HG03025 (cell line): ENCODE data around the gene SHH.
"Not testable (repeated sequence)": the region's sequence is repeated elsewhere in the genome, so short reads cannot be mapped to it uniquely, and the experiment has no call there.

ENCODE experiments used
- ATAC-seq: cut with Tn5 transposase; IDR thresholded peaks from one replicate; pipeline ENCODE4 v1.9.1; 2021; ENCODE audit warnings: mild to moderate bottlenecking, moderate library complexity; ENCODE audit not compliant: unreplicated experiment, low FRiP score

Gene SHH

DNA sequence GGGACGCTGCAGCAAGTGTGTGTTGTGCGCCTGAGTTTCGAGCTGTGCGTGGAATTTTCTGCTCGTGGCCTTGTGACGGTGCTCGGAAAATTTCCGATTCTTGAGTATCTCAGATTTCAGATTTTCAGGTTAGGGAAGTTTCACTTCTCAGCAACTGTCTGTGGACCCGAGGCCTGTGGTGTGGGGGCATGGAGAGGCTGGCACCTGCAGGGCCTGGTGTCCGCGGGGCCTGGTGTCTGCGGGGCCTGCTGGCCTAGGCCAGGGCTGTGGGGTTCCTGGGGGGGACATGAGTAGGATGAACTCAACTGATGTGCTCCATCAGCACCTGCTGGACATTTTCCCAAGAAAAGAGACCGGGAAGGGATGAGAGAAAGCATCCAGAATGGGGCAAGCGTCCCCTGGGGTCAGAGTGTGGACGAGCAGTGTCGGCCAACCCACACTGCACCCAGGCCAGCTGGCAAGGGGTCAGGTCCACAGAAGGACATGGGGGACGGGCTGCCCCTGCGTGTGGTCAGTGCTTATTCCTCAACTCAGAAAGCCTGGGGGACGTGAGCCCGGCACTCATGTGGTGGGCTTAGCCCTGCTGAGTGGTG is 31.3 kb upstream of the SHH start:
- no peak for ATAC-seq

DNA sequence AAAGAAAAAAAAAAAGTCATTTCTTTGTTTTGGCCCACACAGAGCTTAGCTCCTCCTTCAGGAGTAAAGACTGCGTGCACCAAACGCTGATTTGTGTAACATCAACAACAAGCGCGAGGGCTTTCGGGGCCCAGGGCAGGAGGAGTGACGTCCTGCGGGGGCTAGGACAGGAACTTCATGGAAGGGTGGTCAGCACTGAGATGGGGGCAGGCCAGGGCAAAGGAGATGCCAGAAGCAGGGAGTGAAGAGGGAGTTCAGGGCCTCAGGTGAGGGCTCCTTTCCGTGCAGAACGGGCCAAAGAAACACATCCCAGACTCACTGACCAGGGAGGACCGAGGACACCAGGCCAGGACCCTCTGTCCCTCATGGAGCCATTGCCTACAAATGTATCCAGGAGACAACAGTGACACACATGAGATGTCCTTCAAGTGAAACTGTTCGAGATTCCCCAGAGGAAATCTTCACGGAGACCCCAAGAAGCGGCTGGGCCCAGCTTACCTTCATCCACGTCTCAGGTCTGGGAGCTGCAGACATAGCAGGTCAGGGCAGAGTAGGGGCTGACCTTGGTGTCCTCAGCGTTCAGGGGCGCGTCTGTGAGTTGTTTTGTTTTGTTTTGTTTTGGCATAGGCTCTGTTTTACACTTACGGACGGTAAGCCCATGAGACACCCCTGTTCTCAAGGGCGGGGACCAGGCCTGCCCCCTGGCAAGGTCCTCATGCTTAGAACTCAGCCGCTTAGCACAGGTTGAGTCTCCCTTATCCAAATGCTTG is 30.4 kb upstream of the SHH start:
- no peak for ATAC-seq

DNA sequence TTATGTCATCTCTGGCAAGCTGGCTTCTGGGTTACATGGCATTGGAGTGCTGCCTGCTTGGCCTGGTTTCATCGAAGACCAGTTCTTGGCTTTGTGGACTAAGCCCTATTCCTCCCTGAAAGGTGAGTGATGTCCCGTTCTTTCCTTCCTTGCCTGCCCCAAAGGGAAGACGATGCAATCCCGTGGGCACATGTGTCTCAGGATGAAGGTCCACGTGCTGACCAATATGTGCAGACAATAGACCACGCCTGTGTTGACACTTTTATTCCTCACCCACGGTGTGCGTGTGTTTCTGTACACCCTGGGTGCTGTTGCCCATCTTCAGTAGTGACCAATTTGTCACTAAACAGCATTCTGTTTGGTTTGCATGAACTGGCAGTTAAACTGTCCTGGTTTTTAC is 28.6 kb upstream of the SHH start:
- no peak for ATAC-seq

DNA sequence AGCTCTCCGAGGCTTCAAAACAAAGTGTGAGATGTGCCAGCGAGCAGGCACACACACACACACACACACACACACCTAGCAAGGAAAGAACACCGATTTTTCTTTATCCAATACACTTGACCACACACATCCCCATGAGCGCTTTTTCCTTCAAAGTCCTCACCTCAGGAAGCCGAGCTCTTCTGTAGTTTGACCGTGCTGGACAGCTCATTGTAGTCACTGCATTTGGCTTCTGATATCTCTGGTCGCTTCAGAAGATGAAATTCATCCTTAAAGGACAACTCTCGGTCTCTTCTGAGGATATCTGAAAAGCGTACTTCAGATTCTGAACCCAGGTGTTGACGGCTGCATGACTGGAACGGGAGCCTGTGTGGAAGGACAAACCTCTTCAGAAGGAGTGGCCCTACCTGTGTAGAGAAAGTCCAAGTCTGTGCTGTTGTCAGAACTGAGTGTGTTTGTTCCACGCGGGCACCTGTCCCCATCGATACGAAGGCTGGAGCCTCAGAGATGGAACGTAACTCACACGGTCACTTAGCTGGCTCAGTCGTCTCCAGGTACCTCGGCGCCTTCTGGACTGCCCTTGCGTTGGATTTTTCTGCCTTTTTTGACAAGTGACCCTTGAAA is 28.1 kb upstream of the SHH start:
- no peak for ATAC-seq

DNA sequence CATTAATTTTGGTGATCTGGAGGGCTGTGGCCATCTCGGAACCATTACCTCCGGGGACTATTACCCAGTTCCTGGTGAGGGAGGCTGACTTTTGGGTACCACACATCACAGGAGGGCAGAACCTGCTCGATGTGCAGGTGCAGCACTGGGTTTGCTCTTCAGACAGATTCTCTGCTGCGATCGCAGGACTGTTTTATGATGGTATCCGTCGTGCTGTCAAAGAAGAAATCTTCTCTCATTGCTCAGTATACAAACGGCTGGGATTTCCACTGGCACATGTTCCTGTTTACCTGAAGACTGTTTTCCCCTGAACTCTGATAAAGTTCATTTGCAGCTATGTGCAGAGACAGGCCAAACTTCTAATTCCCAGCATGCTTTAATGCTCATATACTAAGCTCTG is 27.2 kb upstream of the SHH start:
- no peak for ATAC-seq

DNA sequence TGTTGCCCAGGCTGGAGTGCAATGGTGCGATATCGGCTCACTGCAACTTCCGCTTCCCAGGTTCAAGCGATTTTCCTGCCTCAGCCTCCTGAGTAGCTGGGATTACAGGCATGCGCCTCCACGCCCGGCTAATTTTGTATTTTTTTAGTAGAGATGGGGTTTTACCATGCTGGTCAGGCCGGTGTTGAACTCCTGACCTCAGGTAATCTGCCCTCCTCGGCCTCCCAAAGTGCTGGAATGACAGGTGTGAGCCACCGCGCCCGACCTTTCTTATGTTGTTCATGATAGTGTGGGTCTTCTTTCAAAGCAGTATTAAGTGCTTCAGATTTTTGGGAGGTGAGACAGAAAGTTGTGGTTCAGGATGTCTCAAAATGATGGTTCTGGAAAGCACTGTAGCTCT is 26.0 kb upstream of the SHH start:
- not testable (repeated sequence) for ATAC-seq

DNA sequence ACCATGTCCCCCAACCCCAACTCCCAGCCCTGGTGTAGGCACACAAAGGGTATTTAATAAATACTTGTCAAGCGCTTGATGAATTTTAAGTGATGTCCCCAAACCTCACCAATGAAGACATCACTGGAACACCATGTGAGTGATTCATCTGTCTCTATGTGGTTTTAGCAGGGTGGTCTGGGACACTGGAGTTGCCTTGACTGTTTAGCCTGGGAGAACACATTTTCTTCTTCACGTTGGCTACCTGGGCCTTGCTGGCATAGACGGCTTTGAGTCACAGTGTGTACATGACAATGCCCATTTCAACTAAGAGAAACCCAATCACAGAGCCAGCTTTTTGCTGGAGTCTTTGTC is 24.8 kb upstream of the SHH start:
- no peak for ATAC-seq

DNA sequence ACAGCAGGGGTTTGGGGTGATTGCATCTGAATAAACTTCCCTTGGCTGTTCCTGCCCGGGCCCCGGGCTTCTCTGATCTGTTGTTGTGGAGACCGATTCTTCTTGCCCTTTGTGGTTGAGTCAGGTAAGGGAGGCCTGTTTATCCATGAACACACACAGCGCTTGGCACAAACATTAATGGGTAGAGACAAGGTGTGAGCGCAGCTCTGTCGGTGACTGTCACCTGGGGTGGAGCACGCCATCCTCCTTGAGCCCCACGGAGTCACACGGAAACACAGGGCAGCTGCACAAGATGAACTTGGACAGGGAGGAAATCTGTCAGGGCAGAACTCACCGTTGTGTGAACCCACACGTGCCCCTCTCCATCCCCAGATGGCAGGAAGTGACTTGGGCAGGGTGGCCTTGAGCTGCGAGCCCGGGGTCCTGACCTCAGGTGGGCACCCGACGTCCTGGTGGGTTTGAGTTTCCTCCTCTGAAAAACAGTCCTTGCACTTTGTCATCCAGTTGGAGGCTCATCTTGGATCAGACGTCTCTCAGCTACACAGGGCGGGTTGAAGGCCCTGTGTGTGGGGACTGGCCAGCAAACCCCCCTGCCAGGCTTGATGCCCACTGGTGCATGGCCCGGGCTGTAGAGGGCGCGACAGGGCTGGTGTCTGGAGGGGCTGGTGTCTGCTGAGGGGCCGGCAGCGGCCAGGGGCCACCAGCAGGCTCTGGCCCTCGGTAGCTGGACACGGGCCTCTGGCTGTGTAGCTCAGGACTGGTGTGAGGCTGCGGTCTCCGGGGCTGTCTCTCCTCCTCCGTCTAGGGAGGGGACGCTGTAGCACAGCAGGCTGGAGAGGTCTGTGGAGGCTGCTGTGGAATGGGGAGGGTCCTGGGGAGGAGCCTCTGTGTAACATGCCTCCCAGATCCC is 24.2 kb upstream of the SHH start:
- no peak for ATAC-seq

DNA sequence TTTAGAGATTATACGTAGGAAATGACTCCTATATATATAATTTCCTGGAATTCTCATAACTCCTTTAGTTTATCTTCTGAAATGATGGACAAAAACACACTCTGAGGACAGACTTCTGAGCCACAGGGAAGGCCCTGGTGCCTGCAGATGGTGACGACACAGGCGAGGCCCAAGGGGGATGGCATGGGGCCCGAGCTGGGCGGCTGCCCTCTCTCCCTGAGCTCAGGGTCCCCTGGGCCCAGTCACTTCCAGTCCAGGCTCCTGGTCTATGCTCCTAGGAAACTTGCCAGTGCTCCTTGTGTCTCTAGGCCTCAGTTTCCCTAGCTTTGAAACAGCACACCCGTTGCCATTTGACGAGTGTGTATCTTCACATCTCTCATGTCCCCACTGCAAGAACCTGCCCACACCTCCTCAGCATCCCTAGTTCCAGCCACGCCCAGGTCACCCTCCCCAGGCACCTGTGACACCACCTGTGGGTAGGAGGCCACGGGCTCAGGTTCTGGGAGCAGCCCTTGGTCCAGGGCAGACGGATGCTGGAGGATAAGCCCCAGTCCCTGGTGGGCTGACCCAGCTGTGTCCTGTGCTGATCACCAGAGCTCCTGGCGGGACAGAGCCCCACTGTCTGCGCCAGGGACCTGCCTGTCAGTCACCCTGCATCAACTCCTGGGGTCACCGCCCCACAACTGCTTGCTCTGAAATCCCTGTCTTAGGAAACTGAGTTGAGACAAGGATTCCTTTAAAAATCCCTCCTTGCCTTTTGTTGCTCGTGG is 23.4 kb upstream of the SHH start:
- ATAC-seq: no peak

DNA sequence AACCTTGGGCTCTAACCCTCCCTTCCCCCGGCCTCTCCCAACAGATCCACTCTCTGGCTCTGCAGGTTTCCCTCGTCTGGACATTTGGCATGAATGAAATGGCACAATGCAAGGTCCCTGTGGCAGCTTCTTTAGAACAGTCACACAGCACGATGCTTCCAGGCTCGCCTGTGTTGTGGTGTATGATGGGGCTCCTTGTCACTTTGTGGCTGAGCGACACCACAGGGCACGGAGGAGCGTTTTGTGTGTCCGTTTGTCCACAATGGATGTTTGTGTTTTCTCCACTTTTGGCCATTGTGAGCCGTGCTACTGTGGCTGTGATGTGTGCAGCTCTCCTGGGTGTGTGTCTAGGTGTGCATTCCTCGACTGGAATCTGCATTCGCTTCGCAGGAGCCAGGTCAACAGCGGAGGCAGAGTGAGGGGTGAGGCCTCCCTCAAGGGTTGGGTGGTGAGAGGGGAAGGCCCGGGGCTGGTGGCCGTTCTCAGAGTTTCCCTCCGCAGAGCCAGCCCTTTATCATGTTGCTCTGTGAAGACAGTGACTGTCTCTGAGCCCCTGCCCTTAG is 22.3 kb upstream of the SHH start:
- no peak for ATAC-seq

DNA sequence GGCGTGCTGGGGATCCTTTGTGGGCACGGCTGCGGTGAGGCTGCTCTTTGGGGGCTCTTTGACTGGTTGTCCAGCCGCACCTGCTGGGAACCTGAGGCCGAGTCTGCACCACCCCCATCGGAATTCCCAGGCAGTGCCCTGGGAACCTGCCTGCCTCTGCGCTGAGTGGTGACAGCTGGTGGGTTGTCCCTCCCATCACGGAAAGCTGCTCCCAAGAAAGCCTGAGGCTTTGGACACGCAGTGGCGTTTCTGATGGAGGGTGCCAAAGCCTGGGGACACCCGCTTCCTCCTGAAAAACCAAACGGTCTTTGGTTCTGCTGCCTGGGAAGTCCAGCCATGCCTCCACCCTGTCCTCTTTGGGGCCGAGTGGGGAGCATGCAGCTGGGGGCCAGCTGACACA is 21.4 kb upstream of the SHH start:
- no peak for ATAC-seq

DNA sequence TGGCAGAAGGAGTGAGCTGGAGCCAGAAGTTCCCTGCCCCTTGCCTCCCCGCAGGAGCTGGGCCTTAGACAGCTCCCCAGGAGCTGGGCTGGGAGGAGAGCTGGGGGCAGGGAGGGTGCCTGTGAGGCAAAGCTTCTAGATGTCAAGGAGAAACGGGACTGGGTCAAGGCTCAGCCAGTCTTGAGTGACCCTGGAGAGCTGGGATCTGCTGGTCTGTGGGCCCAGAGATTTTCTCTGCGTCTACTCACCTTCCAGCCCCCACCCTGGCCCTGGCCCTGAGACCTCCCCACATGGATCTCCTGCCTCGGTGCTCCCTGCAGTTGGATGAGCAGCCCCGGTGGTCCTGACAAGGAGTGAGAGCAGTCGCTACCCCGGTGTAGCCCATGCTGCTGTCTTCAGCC is 20.3 kb upstream of the SHH start:
- no peak for ATAC-seq

DNA sequence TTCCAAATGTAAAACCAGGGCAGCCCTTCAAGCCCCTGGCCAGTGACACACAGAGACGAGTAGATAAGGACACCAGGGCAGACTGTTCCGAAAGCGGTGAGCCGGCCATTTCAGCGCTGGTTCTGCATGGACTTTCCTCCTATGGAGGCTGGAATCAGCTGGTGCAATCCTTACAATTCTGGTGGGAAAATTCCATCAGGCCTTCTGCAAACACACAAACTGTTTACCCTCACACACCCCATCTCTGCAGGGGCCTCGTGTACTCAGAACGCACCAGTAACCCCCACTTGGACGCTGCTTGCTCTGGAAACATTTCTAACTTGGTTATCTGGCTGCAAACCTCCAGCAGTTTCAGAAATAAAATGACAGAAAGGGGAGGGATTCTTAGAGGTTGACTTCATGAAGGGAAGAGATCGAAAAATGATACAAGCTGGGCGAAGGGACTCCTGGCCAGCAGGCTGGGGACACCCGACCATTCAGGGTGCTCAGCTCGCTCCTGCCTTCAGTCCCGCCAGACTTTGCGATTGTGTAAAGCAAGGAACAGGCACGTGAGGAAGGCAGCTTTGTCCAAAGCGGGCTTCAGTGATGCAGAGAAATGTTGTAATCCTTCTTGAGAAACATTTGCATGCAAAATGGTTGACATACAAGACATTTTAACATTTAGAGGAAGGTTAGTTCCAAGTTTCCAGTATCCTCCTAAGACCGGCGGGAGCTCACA is 19.7 kb upstream of the SHH start:
- ATAC-seq: no peak

DNA sequence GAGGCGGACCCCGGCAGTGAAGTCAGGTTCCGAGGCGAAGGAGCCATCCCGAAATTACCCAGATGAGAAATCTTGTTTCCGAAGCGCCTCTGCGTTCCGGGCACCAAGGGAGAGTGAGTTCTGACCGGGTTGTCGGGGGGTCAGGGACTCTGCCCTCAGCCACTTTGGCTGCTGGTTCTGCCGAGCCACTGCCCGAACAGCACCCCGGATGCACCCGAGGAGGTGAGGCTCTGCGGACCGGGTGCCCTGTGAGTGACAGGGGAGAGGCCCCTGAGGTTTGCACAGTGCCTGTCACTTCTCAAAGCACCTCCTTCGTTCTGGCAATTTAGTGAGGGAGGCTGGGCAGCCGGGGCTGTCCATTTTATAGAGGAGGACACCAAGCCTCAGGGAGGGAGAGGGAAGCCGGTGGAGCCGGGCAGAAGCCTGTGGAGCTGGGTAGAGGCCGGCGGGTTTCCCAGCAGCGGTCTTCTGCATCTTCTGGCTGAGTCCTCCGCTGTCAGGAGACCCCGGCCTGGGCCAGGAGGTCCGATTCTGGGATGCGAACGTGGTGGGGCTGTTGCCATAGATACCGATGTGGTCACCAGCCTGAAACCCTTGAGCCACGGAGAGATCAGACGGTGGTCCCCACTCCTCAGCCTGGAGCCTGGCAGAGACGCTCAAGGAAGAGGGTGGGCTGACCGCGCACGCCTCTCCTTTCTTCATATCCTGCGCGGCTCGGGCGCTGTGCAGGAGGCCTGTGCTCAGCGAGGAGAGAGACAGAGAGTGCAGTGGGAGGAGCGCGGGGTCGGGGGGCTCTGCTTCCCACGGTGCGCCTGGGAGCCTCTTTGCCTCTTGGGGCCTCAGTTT is 18.9 kb upstream of the SHH start:
- no peak for ATAC-seq

DNA sequence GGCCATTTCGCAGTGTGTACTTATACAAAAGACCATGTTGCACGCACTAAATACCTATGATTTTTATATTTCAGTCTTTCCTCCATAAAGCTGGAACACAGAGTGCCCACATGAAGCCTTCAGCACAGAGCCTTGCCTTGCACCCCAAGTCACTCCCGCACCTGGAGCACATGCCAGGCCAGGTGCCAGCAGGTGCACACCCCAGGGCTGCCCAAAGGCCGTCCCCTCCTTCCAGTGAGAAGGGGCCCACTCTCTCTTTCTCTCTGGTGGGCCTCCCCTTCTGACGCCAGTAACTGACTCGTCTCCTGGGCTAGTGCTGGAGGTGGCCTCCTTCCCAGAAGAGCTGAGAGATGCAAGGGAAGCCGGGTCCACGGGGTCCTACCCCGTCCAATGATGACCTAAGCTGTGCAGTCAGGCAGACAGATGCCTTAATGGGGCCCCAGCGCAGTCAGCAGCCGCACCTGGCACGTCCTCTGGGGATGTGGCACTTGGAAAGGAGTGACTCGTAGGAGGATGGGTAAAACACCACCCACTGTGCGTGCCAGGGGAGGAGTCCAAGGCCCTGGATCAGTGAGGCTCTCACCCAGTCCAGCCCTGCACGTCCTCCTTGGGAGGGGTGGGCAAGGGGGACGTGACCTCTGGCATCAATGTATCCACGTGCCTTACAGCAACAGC is 17.7 kb upstream of the SHH start:
- no peak for ATAC-seq

DNA sequence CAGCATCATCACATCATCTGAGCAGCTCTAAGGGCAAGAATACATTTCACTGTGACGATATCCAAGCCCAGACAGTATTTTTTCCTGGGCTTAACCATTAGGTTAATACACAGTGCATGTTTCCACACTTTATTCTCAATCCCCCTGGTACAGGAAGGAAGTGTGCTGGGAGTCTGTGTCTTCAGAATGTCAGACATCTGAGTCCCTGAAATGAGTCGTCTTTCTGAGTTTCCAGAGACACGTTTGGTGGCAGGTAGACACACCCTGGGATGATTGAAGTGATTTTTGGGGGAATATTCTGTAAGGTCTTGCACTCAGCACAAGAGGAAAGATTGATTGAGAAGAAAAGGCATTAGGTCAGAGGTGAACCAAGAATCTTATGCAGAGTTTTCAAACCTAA is 13.1 kb upstream of the SHH start:
- ATAC-seq: no peak

DNA sequence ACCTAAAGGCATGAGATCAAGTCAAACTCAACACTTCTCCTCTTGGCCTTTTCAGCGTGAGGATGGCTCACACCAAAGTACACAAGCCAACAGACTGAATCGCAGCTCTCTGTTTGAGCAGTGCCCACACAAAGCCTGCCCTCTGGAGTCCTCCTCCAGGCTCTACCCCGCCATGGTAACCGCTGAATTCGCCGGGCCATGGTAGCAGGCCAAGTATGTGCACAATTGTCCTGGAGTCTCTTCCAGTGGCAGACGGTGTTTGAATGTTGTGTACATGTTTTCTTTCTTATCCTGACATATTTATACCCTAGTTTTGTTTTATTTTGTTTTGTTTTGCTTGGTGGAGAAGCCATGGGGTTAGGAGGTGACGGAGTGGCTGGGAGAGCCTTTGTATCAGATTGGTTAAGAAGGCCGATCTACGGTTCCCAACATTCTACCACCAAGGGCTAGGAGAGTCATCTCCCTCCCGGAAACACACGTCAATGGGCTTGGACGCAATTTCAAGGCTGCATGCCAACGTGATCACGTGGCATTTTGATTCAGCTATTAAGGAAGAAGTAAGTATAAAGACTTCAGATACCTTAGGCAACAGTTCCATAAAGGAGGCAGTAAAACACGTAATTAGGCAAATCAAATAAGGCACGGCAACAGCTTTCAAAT is 12.1 kb upstream of the SHH start:
- no peak for ATAC-seq

DNA sequence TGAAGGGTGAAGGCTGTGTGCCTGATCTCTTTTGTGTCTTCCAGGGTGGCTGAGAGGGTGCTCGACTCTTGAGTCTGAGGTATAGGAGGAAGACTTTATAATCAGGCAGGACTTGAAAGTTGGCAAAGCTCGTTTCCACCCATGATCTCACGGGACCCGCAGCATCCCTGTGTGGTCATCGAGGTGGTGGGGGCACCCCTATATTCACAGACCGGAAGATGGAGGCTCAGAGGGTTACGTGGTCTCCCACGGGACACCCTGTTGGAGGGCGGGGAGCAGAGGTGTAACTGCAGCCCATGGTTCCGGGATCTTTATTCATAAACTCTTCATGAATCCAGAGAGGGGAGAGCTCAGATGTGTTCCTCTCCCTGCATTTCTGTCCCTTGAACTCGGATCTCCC is 9.6 kb upstream of the SHH start:
- no peak for ATAC-seq
